B cell (primary cell): ENCODE data around the gene SMU1. TPM values are rescaled to one million over a fixed set of nuclear protein-coding genes. Genes with fewer than 3 reads are reported as not detected.
A peak's percentile ranks its signal among the peaks of the same experiment; 100 is the strongest.

ENCODE experiments used
- ATAC-seq: fragments of 200-7000 bp; cut with Tn5 transposase; one replicate; pipeline ENCODE4 v1.10.0; 2021; ENCODE audit warnings: low read depth, mild to moderate bottlenecking, moderate number of reproducible peaks, moderate library complexity
- CTCF ChIA-PET: fragments of 350-600 bp; sonication (Branson Sonifier 250); formaldehyde crosslinking; loops from one replicate; lab custom pipeline; 2021; ENCODE audit warnings: antibody characterized with exemption, inconsistent platforms; lab: Charles Lee
- POLR2A ChIA-PET: fragments of 350-600 bp; sonication (Branson Sonifier 250); formaldehyde crosslinking; loops from one replicate; lab custom pipeline; 2021; ENCODE audit warnings: antibody characterized with exemption; lab: Charles Lee
- DNase-seq: peaks from one replicate; pipeline ENCODE4 v3.0.0; 2013
- H2AFZ ChIP-seq: 2 replicates; pipeline ENCODE4 v1.6.1; 2012; ENCODE audit warnings: mild to moderate bottlenecking, low read depth, low read length; ENCODE audit not compliant: insufficient read depth, poor library complexity, severe bottlenecking
- H3K27ac ChIP-seq, 2 donors: 1 replicate in 1 of 2; 2 replicates in 1 of 2; pipeline ENCODE4 v1.5.1; 2012 to 2013; ENCODE audit warnings: low read length in 2 of 2, mild to moderate bottlenecking in 2 of 2, moderate library complexity in 1 of 2
- H3K27me3 ChIP-seq, 4 experiments: fragments of 200-600 bp in 1 of 4; sonication (generic) in 1 of 4; replicated peaks in 1 of 4; 1 replicate in 2 of 4; 2 replicates in 2 of 4; pipeline versions ENCODE4 v1.6.1 to v1.7.0; 2013 to 2016; ENCODE audit warnings: low read length in 3 of 4, mild to moderate bottlenecking in 2 of 4, mixed read lengths in 1 of 4, moderate library complexity in 1 of 4; ENCODE audit not compliant: insufficient read depth in 4 of 4, control insufficient read depth in 3 of 4; ENCODE audit errors: control extremely low read depth in 1 of 4
- H3K36me3 ChIP-seq, 2 experiments: replicated peaks in 1 of 2; 1 replicate in 1 of 2; 2 replicates in 1 of 2; pipeline versions ENCODE4 v1.6.1 to v1.7.1; 2013; ENCODE audit warnings: low read length in 1 of 2; ENCODE audit not compliant: insufficient read depth in 2 of 2, control insufficient read depth in 1 of 2; ENCODE audit errors: control extremely low read depth in 1 of 2, extremely low read depth in 1 of 2
- H3K4me1 ChIP-seq, 2 donors: fragments of 200-600 bp in 1 of 2; sonication (generic) in 1 of 2; 1 replicate in 1 of 2; 2 replicates in 1 of 2; pipeline versions ENCODE4 v1.5.1 to v1.6.1; 2013 to 2017; ENCODE audit warnings: low read length in 2 of 2; ENCODE audit not compliant: control insufficient read depth in 2 of 2, insufficient read depth in 2 of 2
- H3K4me2 ChIP-seq: replicated peaks from 2 replicates; pipeline ENCODE3; 2012; ENCODE audit warnings: mild to moderate bottlenecking, low read depth, low read length; ENCODE audit not compliant: poor library complexity, severe bottlenecking
- H3K4me3 ChIP-seq, 5 experiments: fragments of 200-600 bp in 1 of 5; sonication (generic) in 1 of 5; 1 replicate in 3 of 5; 2 replicates in 2 of 5; pipeline versions ENCODE4 v1.5.1 to v1.7.0; 2011 to 2016; ENCODE audit warnings: low read length in 4 of 5, mild to moderate bottlenecking in 4 of 5, low read depth in 2 of 5, control low read depth in 1 of 5, moderate library complexity in 1 of 5; ENCODE audit not compliant: insufficient read depth in 1 of 5; ENCODE audit errors: control extremely low read depth in 1 of 5, extremely low read depth in 1 of 5
- H3K79me2 ChIP-seq: fragments of 200-600 bp; sonication (generic); one replicate; pipeline ENCODE4 v1.6.0; 2016; ENCODE audit warnings: low read length; ENCODE audit not compliant: control insufficient read depth, insufficient read depth
- H3K9ac ChIP-seq: fragments of 200-600 bp; sonication (generic); 2 replicates; pipeline ENCODE4 v1.6.1; 2017; ENCODE audit warnings: mild to moderate bottlenecking, low read length, moderate library complexity
- H3K9me3 ChIP-seq, 3 donors: one replicate each; pipeline versions ENCODE4 v1.6.1 to v1.7.1; 2013; ENCODE audit warnings: low read length in 2 of 3; ENCODE audit not compliant: control insufficient read depth in 2 of 3, insufficient read depth in 1 of 3; ENCODE audit errors: control extremely low read depth in 1 of 3
- H4K20me1 ChIP-seq: 2 replicates; pipeline ENCODE4 v1.6.0; 2012; ENCODE audit warnings: mild to moderate bottlenecking, low read length; ENCODE audit not compliant: insufficient read depth, control insufficient read depth, poor library complexity, severe bottlenecking
- H3K27ac Mint-ChIP-seq: one replicate; pipeline ENCODE4 v1.8.0; 2021; ENCODE audit warnings: mixed read lengths
- H3K27me3 Mint-ChIP-seq: one replicate; pipeline ENCODE4 v1.8.0; 2021; ENCODE audit warnings: mixed read lengths
- H3K4me1 Mint-ChIP-seq: one replicate; pipeline ENCODE4 v1.8.0; 2021; ENCODE audit warnings: mixed read lengths
- H3K4me3 Mint-ChIP-seq: one replicate; pipeline ENCODE4 v1.8.0; 2021; ENCODE audit warnings: mixed read lengths
- H3K9me3 Mint-ChIP-seq: one replicate; pipeline ENCODE4 v1.8.0; 2022; ENCODE audit warnings: mixed read lengths; ENCODE audit not compliant: insufficient read depth
- EZH2 ChIP-seq: IDR thresholded peaks from 2 replicates; pipeline ENCODE4 v1.6.1; 2012; ENCODE audit warnings: borderline replicate concordance, low read depth, mild to moderate bottlenecking, moderate library complexity, low read length; ENCODE audit not compliant: insufficient read depth, poor library complexity, severe bottlenecking
- WGBS: methylation state at CpG from one replicate; pipeline ENCODE4 v1.1.5; 2013; ENCODE audit warnings: missing lambda C conversion rate; ENCODE audit not compliant: insufficient coverage; 5-methylcytosine and 5-hydroxymethylcytosine counted together
- intact Hi-C: fragments of 100-400 bp; cut with micrococcal nuclease; formaldehyde crosslinking; loops from one replicate; pipeline ENCODE4 v1.10.0; 2022
- polyA plus RNA-seq: library from polyadenylated mRNA; depleted of rRNA; stranded (reverse); fragments of >200 nt; gene quantifications from 2 replicates; pipeline ENCODE4 v1.2.3, GENCODE V29; 2012
- total RNA-seq, 2 donors: library from RNA; stranded (reverse); fragments of 120-200 nt in 1 of 2; gene quantifications; 1 replicate in 1 of 2; 2 replicates in 1 of 2; pipeline versions ENCODE4 v1.2.3 to v1.2.4, GENCODE V29; 2013 to 2022
- TF ChIP-seq, protein P1 (sequence below): fragments of 200-600 bp; IDR thresholded peaks from one replicate; pipeline ENCODE4 v1.8.0; 2022; ENCODE audit warnings: antibody characterized with exemption, mild to moderate bottlenecking

SMU1 gene
- total and polyA plus RNA-seq, 2 donors (not counting 1 experiment from before 2014, with no cell fraction given) = 6.2 to 26.3 TPM

- peaks cover 13 to 15% of the 10 kb centered on the region in 2 donors for H3K4me1 ChIP-seq
- CTCF ChIA-PET = no interaction called here
- peaks cover 29% of the 10 kb centered on the region for H3K4me1 Mint-ChIP-seq
- no peaks in the 10 kb centered on the region for H3K27me3 ChIP-seq
- no peak overlapping the region for H3K4me2 ChIP-seq
- WGBS = no CpG with 5 or more reads among the region's 1 CpG
- peaks cover 40% of the 10 kb centered on the region for H3K79me2 ChIP-seq
- no peak for DNase-seq
- no peak overlapping the region for H2AFZ ChIP-seq
- no peak overlapping the region for H3K27ac Mint-ChIP-seq
- no peaks in the 10 kb centered on the region for H3K9me3 Mint-ChIP-seq
- H3K4me3 Mint-ChIP-seq = no peak overlapping the region
- no peak overlapping the region for H3K9ac ChIP-seq
- intact Hi-C loops = no loop called here
- H3K4me3 ChIP-seq = no peak overlapping the region
- no peak for ATAC-seq
- no peaks in the 10 kb centered on the region for H3K9me3 ChIP-seq
- peaks cover 15 to 81% of the 10 kb centered on the region in 2 experiments for H3K36me3 ChIP-seq
- no peaks in the 10 kb centered on the region for H3K27me3 Mint-ChIP-seq
- POLR2A ChIA-PET = no interaction called here
- H3K27ac ChIP-seq = no peak overlapping the region
- no peak for TF ChIP-seq EZH2
- TF ChIP-seq, protein P1, sequence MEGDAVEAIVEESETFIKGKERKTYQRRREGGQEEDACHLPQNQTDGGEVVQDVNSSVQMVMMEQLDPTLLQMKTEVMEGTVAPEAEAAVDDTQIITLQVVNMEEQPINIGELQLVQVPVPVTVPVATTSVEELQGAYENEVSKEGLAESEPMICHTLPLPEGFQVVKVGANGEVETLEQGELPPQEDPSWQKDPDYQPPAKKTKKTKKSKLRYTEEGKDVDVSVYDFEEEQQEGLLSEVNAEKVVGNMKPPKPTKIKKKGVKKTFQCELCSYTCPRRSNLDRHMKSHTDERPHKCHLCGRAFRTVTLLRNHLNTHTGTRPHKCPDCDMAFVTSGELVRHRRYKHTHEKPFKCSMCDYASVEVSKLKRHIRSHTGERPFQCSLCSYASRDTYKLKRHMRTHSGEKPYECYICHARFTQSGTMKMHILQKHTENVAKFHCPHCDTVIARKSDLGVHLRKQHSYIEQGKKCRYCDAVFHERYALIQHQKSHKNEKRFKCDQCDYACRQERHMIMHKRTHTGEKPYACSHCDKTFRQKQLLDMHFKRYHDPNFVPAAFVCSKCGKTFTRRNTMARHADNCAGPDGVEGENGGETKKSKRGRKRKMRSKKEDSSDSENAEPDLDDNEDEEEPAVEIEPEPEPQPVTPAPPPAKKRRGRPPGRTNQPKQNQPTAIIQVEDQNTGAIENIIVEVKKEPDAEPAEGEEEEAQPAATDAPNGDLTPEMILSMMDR = no peak
- H4K20me1 ChIP-seq = peaks cover 17% of the 10 kb centered on the region
These were observed 7.5 kb downstream of the SMU1 start for GRCh38 chr9:33068991-33069390.

DNA sequence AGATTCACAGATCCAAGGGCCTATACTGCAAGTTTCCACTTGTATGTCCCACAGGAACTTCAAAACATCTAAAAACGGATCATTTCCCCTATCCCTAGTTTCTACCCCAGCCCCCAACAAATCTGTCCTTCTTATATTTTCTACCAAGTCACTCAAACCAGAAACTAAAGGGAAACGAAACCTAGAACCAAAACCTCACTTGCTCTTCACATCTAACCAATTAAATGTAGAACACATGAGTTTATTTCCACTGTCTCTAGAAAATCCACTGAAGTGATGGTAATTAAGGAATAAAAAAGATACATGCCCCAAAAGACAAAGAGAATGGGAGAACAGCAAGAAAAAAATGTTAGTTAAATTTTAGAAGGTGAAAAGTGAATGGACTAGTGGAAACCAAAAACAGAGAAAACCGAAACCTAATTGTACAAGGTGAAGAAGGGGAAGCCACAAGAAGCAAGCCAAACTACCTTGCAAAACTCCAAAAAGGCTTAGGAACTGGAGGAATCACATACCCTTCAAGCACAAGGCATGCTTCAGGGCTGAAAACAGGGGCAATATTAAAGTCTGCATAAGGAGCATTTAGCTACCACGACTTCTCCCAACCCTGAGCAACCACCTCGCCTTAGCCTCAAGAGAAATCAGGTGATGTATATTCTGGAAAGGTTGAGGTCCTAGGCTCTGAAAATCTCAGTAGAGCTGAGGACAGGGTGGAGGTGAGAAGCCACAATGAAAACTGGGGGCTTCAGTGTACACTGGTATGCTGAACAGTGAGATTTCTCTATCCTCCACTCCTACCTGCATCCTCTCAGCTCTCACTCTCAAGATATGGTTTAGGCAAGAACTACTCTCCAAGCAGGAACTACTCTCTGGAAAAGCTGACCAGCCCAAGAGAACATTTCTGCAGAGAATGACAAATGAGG, 11.1 kb downstream of the SMU1 start:
- peak overlapping the region; percentile 68 for H3K4me3 Mint-ChIP-seq
- peak overlapping the region; percentile 14 for H3K9ac ChIP-seq

More for the DNA sequence above, 11.1 kb downstream of the SMU1 start:
- ChIA-PET CTCF (interaction anchor here (0.8 kb wide), 1 partner anchor 159 kb away, joined by 3 read pairs; no protein-coding TSS in a partner anchor), POLR2A (interaction anchor here (0.8 to 0.9 kb wide), 2 partner anchors 21 to 989 kb away, joined by 3 read pairs; no protein-coding TSS in a partner anchor)
- Histone ChIP-seq H3K4me1 (peaks cover 13 to 15% of the 10 kb centered on the region in 2 donors), H3K4me2 (peak overlapping the region; percentile 38), H3K4me3 (no peak overlapping the region), H2AFZ (no peak overlapping the region), H3K27ac (peak overlapping the region; percentile 1 to 45), H4K20me1 (peaks cover 14% of the 10 kb centered on the region), H3K79me2 (peaks cover 14% of the 10 kb centered on the region), H3K36me3 (peaks cover 26 to 85% of the 10 kb centered on the region in 2 experiments), H3K27me3 (no peaks in the 10 kb centered on the region), H3K9me3 (no peaks in the 10 kb centered on the region)
- ATAC-seq (peak; percentile 54), DNase-seq (peak; percentile 50)
- peak overlapping the region; percentile 67 for H3K27ac Mint-ChIP-seq
- no peaks in the 10 kb centered on the region for H3K9me3 Mint-ChIP-seq
- peaks cover 14% of the 10 kb centered on the region for H3K4me1 Mint-ChIP-seq
- TF ChIP-seq, protein P1 = no peak
- no peak for TF ChIP-seq EZH2
- WGBS = 46% methylated on average over 1 of the region's 5 CpGs
- H3K27me3 Mint-ChIP-seq = no peaks in the 10 kb centered on the region
- intact Hi-C loops = no loop called here
